ENCODE results near the gene RABL6. TPM values are rescaled to one million over a fixed set of nuclear protein-coding genes. Genes with fewer than 3 reads are reported as not detected.

RABL6 gene
- total RNA-seq, 1 donor from 2014 or later, result 69.4 TPM

DNA sequence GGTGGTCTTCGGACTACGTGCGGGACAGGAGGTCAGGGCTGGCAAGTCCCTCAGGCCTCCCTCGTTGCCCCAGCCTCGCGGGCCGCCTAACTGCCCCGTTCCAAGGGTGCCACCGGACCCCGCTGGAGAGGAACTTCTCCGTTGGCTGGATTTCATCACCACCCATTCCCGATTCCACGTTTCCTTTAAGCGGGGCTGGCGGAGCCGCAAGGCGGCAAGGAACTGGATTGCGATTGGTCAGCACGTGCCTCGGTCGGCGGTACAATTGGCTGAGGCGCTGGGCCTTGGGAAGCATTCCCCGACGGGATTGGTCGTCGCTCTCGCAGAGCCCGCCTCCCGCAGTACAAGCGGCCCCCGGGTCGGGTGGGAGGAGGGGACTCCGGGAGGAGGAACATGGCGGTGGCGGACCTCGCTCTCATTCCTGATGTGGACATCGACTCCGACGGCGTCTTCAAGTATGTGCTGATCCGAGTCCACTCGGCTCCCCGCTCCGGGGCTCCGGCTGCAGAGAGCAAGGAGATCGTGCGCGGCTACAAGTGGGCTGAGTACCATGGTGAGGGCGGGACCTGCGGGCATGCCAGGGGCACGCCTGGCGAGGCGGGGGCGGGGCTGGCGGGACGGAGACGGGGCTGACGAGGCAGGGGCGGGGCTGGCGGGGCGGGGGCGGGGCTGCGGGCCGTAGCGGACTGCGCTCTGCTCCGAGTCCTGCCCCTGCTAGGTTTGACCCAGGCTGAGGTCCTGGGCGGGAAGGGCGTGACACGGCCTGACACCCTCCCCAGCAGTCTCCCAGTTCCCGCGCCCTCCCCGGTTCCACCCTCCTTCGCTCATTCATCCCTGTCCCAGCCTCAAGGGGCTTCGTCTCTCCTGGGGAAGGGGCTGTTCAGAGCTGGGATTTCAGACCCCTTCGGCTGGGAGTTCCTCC lies 41.6 kb downstream of the RABL6 start, which contains the start of gene PHPT1:
TSS of gene PHPT1 (plus strand) at position 372 of the 922 bp plus-strand sequence. CDS start at position 394, 22 bp downstream.
- Histone ChIP-seq H3K4me1 (ENCODE audit: insufficient read depth, low read length) (peaks cover 9% of the 10 kb centered on the region), H4K20me1 (ENCODE audit: insufficient read depth, low read length) (peaks cover 15% of the 10 kb centered on the region), H3K27me3 (ENCODE audit: insufficient read depth, low read length) (peaks cover 7% of the 10 kb centered on the region), H3K27ac (ENCODE audit: low read depth, low read length) (peak within 1 kb of the TSS; percentile 89), H3K9ac (ENCODE audit: low read length) (peak within 1 kb of the TSS; percentile 85), H3K4me3 (ENCODE audit: insufficient read depth, low read depth, low read length) (peak within 1 kb of the TSS; percentile 91), H2AFZ (ENCODE audit: low read depth, low read length) (peak within 1 kb of the TSS; percentile 78), H3K79me2 (ENCODE audit: insufficient read depth, low read length) (peaks cover 11% of the 10 kb centered on the region), H3K4me2 (ENCODE audit: low read length) (peak within 1 kb of the TSS; percentile 100), H3K36me3 (ENCODE audit: insufficient read depth, low read length) (no peaks in the 10 kb centered on the region), H3K9me3 (ENCODE audit: insufficient read depth, low read depth, low read length) (peaks cover 6% of the 10 kb centered on the region)
- H3K36me3 Mint-ChIP-seq (ENCODE audit: low read depth, unreplicated experiment), result no peaks in the 10 kb centered on the region
- H3K4me3 Mint-ChIP-seq (ENCODE audit: unreplicated experiment), result peak within 1 kb of the TSS; percentile 88
- peak within 1 kb of the TSS; percentile 94 for H3K27ac Mint-ChIP-seq (ENCODE audit: unreplicated experiment)
- TF ChIP-seq, protein P1, sequence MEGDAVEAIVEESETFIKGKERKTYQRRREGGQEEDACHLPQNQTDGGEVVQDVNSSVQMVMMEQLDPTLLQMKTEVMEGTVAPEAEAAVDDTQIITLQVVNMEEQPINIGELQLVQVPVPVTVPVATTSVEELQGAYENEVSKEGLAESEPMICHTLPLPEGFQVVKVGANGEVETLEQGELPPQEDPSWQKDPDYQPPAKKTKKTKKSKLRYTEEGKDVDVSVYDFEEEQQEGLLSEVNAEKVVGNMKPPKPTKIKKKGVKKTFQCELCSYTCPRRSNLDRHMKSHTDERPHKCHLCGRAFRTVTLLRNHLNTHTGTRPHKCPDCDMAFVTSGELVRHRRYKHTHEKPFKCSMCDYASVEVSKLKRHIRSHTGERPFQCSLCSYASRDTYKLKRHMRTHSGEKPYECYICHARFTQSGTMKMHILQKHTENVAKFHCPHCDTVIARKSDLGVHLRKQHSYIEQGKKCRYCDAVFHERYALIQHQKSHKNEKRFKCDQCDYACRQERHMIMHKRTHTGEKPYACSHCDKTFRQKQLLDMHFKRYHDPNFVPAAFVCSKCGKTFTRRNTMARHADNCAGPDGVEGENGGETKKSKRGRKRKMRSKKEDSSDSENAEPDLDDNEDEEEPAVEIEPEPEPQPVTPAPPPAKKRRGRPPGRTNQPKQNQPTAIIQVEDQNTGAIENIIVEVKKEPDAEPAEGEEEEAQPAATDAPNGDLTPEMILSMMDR (IDR thresholded peaks at IDR 0.05; ENCODE audit: insufficient read depth, low read depth, low read length), result no peak
- H3K27me3 Mint-ChIP-seq (ENCODE audit: low read depth, unreplicated experiment), result no peaks in the 10 kb centered on the region
- FAIRE-seq (peak; percentile 62), DNase-seq (ENCODE audit: low read depth) (peak; percentile 96)
- peaks cover 3% of the 10 kb centered on the region for H3K9me3 Mint-ChIP-seq (ENCODE audit: unreplicated experiment)
- H3K4me1 Mint-ChIP-seq (ENCODE audit: low read depth, unreplicated experiment), result no peaks in the 10 kb centered on the region

- no peak for TF ChIP-seq EZH2 (IDR thresholded peaks at IDR 0.05; ENCODE audit: insufficient read depth, low read length)
- TF ChIP-seq, protein P1 (IDR thresholded peaks at IDR 0.05; ENCODE audit: insufficient read depth, low read depth, low read length), result no peak
- Histone ChIP-seq H3K4me2 (ENCODE audit: low read length) (peak overlapping the region; percentile 100), H3K9ac (ENCODE audit: low read length) (peak overlapping the region; percentile 85), H3K79me2 (ENCODE audit: insufficient read depth, low read length) (peaks cover 11% of the 10 kb centered on the region), H3K4me3 (ENCODE audit: insufficient read depth, low read depth, low read length) (peak overlapping the region; percentile 91), H3K27me3 (ENCODE audit: insufficient read depth, low read length) (peaks cover 7% of the 10 kb centered on the region), H4K20me1 (ENCODE audit: insufficient read depth, low read length) (peaks cover 15% of the 10 kb centered on the region), H3K9me3 (ENCODE audit: insufficient read depth, low read depth, low read length) (peaks cover 5% of the 10 kb centered on the region), H3K27ac (ENCODE audit: low read depth, low read length) (peak overlapping the region; percentile 26), H3K4me1 (ENCODE audit: insufficient read depth, low read length) (peaks cover 9% of the 10 kb centered on the region), H2AFZ (ENCODE audit: low read depth, low read length) (peak overlapping the region; percentile 47), H3K36me3 (ENCODE audit: insufficient read depth, low read length) (no peaks in the 10 kb centered on the region)
- Mint-ChIP-seq H3K27me3 (ENCODE audit: low read depth, unreplicated experiment) (no peaks in the 10 kb centered on the region), H3K27ac (ENCODE audit: unreplicated experiment) (peak overlapping the region; percentile 87), H3K4me1 (ENCODE audit: low read depth, unreplicated experiment) (peaks cover 2% of the 10 kb centered on the region), H3K4me3 (ENCODE audit: unreplicated experiment) (peak overlapping the region; percentile 88), H3K9me3 (ENCODE audit: unreplicated experiment) (peaks cover 3% of the 10 kb centered on the region), H3K36me3 (ENCODE audit: low read depth, unreplicated experiment) (no peaks in the 10 kb centered on the region)
- FAIRE-seq (no peak), DNase-seq (ENCODE audit: low read depth) (no peak)
Measured at GRCh38 chr9:136849960-136850865, 42.5 kb downstream of the RABL6 start.
